Gastroesophageal sphincter (tissue), 4 donors: ENCODE measurements around the gene OMG. TPM values are rescaled to one million over a fixed set of nuclear protein-coding genes. Genes with fewer than 3 reads are reported as not detected.
"Not testable (repeated sequence)": the region's sequence is repeated elsewhere in the genome, so short reads cannot be mapped to it uniquely, and the experiment has no call there.

Source experiments
- ATAC-seq: fragments of 150-250 bp; one replicate; pipeline ENCODE4 v1.9.1; 2016; ENCODE audit warnings: mild to moderate bottlenecking, moderate library complexity
- H3K27ac ChIP-seq, 4 donors: fragments of 200-600 bp; sonication (generic) in 3 of 4; 1 replicate in 3 of 4; 2 replicates in 1 of 4; pipeline ENCODE4 v1.5.1; 2016 to 2019
- H3K27me3 ChIP-seq: fragments of 200-600 bp; sonication (generic); one replicate; pipeline ENCODE4 v1.5.1; 2019
- H3K36me3 ChIP-seq, 2 donors: fragments of 200-600 bp; sonication (generic); one replicate each; pipeline ENCODE4 v1.5.1; 2019; ENCODE audit warnings: control low read depth in 1 of 2
- H3K4me1 ChIP-seq, 3 donors: fragments of 200-600 bp; sonication (generic); 1 replicate in 2 of 3; 2 replicates in 1 of 3; pipeline ENCODE4 v1.5.1; 2016 to 2019; ENCODE audit warnings: control low read depth in 2 of 3
- H3K4me3 ChIP-seq, 2 donors: fragments of 200-600 bp; sonication (generic); one replicate each; pipeline ENCODE4 v1.5.1; 2019; ENCODE audit warnings: mild to moderate bottlenecking in 1 of 2, moderate library complexity in 1 of 2
- H3K9me3 ChIP-seq, 3 donors: fragments of 200-600 bp; sonication (generic); one replicate each; pipeline ENCODE4 v1.5.1; 2017 to 2019; ENCODE audit warnings: control low read depth in 2 of 3
- EP300 ChIP-seq: sonication (generic); formaldehyde crosslinking; IDR thresholded peaks from one replicate; pipeline ENCODE4 v1.6.1; 2017; ENCODE audit warnings: antibody characterized with exemption, mild to moderate bottlenecking
- POLR2A ChIP-seq, 2 donors: fragments of 450-650 bp; IDR thresholded peaks; one replicate each; pipeline ENCODE4 v1.6.1; 2017; ENCODE audit warnings: antibody characterized with exemption in 2 of 2, mild to moderate bottlenecking in 2 of 2, moderate library complexity in 1 of 2
- POLR2AphosphoS5 ChIP-seq: sonication (generic); formaldehyde crosslinking; IDR thresholded peaks from one replicate; pipeline ENCODE4 v1.6.1; 2017; ENCODE audit warnings: antibody characterized with exemption
- WGBS, 2 donors: methylation state at CpG; one replicate each; pipeline ENCODE4 v1.1.5; 2018; ENCODE audit warnings: low coverage in 1 of 2; 5-methylcytosine and 5-hydroxymethylcytosine counted together
- total RNA-seq, 4 donors: library from RNA; depleted of rRNA; stranded (reverse); fragments of >200 nt; gene quantifications; one replicate each; pipeline ENCODE4 v1.1.0, GENCODE V29; 2016
- TF ChIP-seq, protein P1 (sequence below), 4 experiments: fragments of 200-600 bp in 2 of 4; fragments of 450-650 bp in 2 of 4; sonication (generic) in 1 of 4; IDR thresholded peaks; one replicate each; pipeline ENCODE4 v1.5.1; 2017 to 2019; ENCODE audit warnings: antibody characterized with exemption in 4 of 4, mild to moderate bottlenecking in 2 of 4, moderate library complexity in 2 of 4

OMG gene
- total RNA-seq, 4 donors from 2014 or later = not detected

DNA sequence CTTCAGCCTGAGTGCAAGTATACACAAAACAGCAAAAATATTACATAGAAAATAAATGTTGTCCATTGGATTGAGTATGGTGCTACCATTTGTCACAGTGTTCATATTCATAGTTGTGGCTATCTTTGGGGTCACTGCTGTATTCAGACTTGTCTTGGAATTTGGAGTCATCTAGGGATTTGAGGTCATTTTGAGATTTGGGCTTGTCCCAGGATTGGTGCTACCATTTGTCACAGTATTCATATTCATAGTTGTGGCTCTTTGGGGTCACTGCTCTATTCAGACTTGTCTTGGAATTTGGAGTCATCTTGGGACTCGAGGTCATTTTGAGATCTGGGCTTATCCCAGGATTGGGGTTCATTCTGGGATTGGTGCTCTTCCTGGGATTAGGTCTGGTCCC is 24.8 kb downstream of the OMG start:
- 86% methylated on average over 1 of the region's 1 CpG; no CpG with 5 or more reads in 1 of the 2 donors for WGBS, 2 donors
- TF ChIP-seq POLR2AphosphoS5 (no peak), POLR2A (IDR thresholded peaks at IDR 0.05) (no peak), EP300 (no peak)
- TF ChIP-seq, protein P1, sequence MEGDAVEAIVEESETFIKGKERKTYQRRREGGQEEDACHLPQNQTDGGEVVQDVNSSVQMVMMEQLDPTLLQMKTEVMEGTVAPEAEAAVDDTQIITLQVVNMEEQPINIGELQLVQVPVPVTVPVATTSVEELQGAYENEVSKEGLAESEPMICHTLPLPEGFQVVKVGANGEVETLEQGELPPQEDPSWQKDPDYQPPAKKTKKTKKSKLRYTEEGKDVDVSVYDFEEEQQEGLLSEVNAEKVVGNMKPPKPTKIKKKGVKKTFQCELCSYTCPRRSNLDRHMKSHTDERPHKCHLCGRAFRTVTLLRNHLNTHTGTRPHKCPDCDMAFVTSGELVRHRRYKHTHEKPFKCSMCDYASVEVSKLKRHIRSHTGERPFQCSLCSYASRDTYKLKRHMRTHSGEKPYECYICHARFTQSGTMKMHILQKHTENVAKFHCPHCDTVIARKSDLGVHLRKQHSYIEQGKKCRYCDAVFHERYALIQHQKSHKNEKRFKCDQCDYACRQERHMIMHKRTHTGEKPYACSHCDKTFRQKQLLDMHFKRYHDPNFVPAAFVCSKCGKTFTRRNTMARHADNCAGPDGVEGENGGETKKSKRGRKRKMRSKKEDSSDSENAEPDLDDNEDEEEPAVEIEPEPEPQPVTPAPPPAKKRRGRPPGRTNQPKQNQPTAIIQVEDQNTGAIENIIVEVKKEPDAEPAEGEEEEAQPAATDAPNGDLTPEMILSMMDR (IDR thresholded peaks at IDR 0.05) = no peak
- H3K9me3 ChIP-seq = no peaks in the 10 kb centered on the region
- H3K4me1 ChIP-seq = peaks cover 5 to 34% (median 5%) of the 10 kb centered on the region in 3 donors
- no peaks in the 10 kb centered on the region for H3K27me3 ChIP-seq
- no peak overlapping the region for H3K27ac ChIP-seq
- H3K36me3 ChIP-seq = peaks cover 0 to 46% of the 10 kb centered on the region in 2 donors
- no peak for ATAC-seq
- H3K4me3 ChIP-seq = no peak overlapping the region

DNA sequence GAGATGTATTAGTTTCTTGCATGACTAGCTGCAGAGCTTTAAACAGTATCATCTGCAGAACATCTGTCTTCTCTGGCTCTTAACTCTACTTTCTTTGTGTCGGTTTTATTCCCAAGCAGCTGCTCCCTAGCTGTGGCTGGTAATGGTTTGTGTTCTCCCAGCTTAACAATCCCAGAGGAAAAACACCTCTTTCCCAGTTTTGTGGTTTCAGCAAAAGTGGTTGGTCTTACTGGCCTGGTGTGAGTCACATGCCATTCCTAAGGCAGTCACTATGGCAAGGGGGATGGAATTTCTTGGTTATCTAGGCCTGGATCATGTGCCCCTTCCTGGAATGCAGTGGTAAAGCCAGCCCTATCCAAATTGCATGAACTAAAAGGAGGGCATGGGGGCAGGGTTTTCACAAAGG is 27.5 kb downstream of the OMG start:
- WGBS, 2 donors = 25 to 29% methylated on average over 1 of the region's 1 CpG
- Histone ChIP-seq H3K9me3 (no peaks in the 10 kb centered on the region), H3K27ac (peak overlapping the region in 2 of 4 donors; percentile 8 to 34), H3K36me3 (peaks cover 0 to 60% of the 10 kb centered on the region in 2 donors), H3K27me3 (no peaks in the 10 kb centered on the region), H3K4me1 (peaks cover 5 to 31% (median 5%) of the 10 kb centered on the region in 3 donors), H3K4me3 (no peak overlapping the region)
- TF ChIP-seq EP300 = no peak
- TF ChIP-seq, protein P1 (IDR thresholded peaks at IDR 0.05) = no peak
- no peak for TF ChIP-seq POLR2A (IDR thresholded peaks at IDR 0.05)
- TF ChIP-seq POLR2AphosphoS5 = no peak
- peak; percentile 52 for ATAC-seq

DNA sequence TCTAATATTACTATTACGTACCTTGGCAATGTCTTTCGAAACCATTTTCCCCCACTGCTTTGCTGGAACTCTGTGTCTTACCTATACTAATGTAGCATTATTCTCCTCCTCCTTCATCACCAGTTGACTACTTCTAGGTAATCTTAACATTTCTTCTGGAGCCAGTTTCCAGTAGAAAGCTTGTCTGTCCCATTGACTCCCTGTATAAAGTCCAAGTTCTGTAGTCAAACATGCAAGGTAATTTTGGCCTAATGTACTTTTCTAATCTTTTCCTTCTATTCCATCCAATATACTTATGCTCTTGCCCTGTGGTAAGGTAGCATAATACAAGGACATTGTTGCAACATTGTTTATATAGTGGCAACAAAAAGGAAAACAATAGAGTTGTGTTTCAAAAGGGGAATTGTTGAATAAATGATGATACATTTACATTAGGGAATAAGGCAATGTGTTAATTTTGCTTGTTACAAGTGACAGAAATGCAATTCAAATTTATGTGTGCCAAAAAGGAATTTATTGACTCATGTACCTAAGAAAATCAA is 27.9 kb downstream of the OMG start:
- H3K27me3 ChIP-seq = no peaks in the 10 kb centered on the region
- H3K9me3 ChIP-seq = no peaks in the 10 kb centered on the region
- H3K27ac ChIP-seq = no peak overlapping the region
- H3K4me1 ChIP-seq = peaks cover 5 to 27% (median 5%) of the 10 kb centered on the region in 3 donors
- no peak for TF ChIP-seq POLR2AphosphoS5
- no peak for TF ChIP-seq EP300
- TF ChIP-seq, protein P1 (IDR thresholded peaks at IDR 0.05) = no peak
- no peak for TF ChIP-seq POLR2A (IDR thresholded peaks at IDR 0.05)
- H3K36me3 ChIP-seq = peaks cover 0 to 65% of the 10 kb centered on the region in 2 donors
- H3K4me3 ChIP-seq = no peak overlapping the region
- 86 to 92% methylated on average over 2 of the region's 2 CpGs for WGBS, 2 donors
- ATAC-seq = no peak

DNA sequence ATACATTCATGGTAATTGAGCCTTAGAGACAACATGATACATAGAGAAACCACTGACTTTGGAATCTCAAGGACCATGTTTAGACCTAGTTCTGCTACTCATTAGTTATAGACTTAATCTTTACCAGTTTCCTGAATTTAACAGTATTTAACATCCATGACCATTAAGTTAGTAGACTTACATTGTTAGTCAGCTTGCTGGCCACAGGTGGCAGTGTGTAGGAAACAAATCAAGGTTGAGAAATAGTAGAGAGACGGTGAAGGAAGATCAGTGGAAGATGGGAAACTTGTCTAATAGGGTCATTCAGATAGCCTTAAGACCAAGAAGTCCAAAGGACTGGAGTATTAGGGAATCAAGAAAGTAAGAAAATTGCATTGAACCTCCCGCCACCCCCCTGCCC is 31.0 kb downstream of the OMG start:
- Histone ChIP-seq H3K4me1 (peaks cover 0 to 18% (median 5%) of the 10 kb centered on the region in 3 donors), H3K4me3 (no peak overlapping the region), H3K36me3 (peaks cover 0 to 74% of the 10 kb centered on the region in 2 donors), H3K27me3 (no peaks in the 10 kb centered on the region), H3K27ac (no peak overlapping the region), H3K9me3 (no peaks in the 10 kb centered on the region)
- 83 to 92% methylated on average over 2 of the region's 2 CpGs for WGBS, 2 donors
- TF ChIP-seq EP300 (no peak), POLR2A (IDR thresholded peaks at IDR 0.05) (no peak), POLR2AphosphoS5 (no peak)
- TF ChIP-seq, protein P1 (IDR thresholded peaks at IDR 0.05) = no peak
- ATAC-seq = no peak

DNA sequence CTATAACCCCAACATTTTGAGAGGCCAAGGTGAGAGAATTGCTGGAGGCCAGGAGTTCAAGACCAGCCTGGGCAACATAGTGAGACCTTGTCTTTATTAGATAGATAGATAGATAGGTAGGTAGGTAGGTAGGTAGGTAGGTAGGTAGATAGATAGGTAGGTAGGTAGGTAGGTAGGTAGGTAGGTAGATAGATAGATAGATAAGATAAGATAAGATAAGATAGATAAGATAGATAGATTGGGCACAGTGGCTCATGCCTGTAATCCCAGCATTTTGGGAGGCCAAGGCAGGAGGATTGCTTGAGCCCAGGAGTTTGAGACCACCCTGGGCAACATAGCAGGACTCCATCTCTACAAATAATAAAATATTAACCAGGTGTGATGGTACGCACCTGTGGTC is 34.1 kb downstream of the OMG start:
- 100% methylated on average over 1 of the region's 1 CpG; no CpG with 5 or more reads in 1 of the 2 donors for WGBS, 2 donors
- H3K36me3 ChIP-seq = peaks cover 0 to 72% of the 10 kb centered on the region in 2 donors
- H3K4me3 ChIP-seq, ATAC-seq, H3K27me3 ChIP-seq, H3K9me3 ChIP-seq, H3K4me1 ChIP-seq, H3K27ac ChIP-seq: not testable (repeated sequence)
